ENCODE results near the gene MTHFS.

GRCh38 chr15:79862191-79862590 is 34.6 kb downstream of the MTHFS start:
- no peak for TF ChIP-seq YY1 (IDR thresholded peaks at IDR 0.05; ENCODE audit: insufficient read depth, insufficient read length)
- TF ChIP-seq ZNF274 (IDR thresholded peaks at IDR 0.05; ENCODE audit: low read depth, low read length), result no peak
